Measurements from ENCODE around the gene CD163L1.
"Not testable (repeated sequence)": the region's sequence is repeated elsewhere in the genome, so short reads cannot be mapped to it uniquely, and the experiment has no call there.

Gene CD163L1

GRCh38 chr12:7403466-7403865 lies 40.5 kb downstream of the CD163L1 start:
- no peak for DNase-seq

DNA sequence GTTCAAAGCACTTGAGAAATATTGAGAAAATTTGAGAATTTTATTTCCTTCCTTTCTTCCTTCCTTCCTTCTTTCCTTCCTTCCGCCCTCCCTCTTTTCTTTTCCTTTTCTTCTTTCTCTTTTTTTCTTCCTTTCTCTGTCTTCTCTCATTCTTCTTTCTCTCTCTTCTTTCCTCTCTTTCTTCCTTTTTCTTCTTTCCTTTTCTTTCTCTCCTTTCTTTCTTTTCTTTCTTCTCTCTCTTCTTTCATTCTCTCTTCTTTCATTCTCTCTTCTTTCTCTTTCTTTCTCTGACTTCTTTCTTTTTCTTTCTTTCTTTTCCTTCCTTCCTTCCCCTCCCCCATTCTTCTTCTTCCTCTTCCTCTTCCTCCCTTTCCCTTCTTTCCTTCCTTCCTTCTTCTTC lies 44.9 kb downstream of the CD163L1 start:
- no peak for DNase-seq

- DNase-seq: no peak
Observed at GRCh38 chr12:7396418-7396817, 47.5 kb downstream of the CD163L1 start.

- no peak for DNase-seq
Observed at GRCh38 chr12:7395950-7396349, 48.0 kb downstream of the CD163L1 start.

DNA sequence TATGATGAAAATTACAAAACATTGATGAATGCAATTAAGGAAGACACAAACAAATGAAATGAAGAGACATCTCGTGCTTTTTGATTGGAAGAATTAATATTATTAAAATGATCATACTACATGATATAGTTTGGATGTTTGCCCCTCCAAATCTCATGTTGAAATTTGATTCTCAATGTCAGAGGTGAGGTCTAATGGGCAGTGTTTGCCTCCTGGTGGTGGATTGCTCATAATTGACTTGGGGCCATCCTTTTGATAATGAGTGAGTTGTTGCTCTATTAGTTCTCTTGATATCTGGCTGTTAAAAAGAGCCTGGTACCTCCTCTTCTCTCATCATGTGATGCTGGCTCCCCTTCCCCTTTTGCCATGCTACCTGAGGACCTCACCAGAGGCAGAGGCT lies 56.7 kb downstream of the CD163L1 start:
- no peak for DNase-seq

DNA sequence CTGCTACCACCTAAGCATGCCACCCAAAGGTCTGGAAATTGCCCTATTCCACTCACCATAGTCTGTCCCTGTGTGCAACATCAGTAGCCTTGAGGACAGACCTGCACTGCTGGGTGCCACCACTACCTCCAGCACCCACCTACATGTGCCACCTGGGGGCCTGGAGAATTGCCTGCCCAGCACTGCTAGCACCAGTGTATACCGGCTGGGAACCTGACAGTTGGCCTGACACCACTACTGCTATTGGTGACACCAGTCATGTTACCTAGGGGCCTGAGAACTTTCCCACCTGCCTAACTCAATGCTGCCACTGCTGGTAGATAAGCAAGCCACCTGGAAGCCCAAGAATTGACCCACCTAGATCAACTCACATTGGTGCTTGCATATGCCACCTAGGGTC lies 60.8 kb downstream of the CD163L1 start:
- DNase-seq: no peak

GRCh38 chr12:7376196-7376595 lies 67.8 kb downstream of the CD163L1 start:
- DNase-seq: no peak

- DNase-seq: no peak
Observed at GRCh38 chr12:7375145-7375543, 68.8 kb downstream of the CD163L1 start.

DNA sequence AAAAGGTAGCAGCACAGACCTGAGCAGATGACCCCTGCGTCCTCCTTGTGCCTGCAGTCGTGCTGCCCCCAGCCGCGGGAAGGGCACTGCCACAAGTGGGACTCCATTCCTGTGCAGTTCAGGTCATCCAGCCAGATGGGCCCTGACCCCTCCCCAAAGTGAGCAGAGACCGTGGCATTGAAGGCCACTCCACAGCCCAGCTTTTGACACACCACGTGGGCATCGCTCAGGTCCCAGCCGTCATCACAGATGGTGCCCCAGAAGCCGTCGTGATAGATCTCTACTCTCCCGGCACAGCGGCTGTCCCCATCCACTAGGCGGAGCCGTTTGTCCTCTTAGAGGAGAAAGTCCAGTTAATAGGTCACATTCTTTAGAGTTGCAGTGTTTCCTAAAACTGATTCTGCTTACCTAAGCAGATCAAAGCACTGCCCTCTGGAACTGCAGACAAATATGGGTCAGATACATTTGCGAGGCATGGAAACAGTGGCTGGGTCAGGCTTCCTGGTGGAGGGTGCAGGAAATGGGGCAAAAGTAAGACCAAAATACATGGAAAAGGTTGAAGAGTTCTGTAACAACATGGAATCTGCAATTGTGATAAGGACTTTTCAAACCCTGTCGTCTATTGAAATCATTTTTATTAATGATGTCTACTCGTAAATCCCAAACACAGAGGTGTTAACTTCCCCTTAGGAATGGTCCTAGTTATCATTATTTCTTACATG lies 69.4 kb downstream of the CD163L1 start:
- DNase-seq: peak; percentile 75

GRCh38 chr12:7373226-7373625 lies 70.7 kb downstream of the CD163L1 start:
- DNase-seq: peak; percentile 98

DNA sequence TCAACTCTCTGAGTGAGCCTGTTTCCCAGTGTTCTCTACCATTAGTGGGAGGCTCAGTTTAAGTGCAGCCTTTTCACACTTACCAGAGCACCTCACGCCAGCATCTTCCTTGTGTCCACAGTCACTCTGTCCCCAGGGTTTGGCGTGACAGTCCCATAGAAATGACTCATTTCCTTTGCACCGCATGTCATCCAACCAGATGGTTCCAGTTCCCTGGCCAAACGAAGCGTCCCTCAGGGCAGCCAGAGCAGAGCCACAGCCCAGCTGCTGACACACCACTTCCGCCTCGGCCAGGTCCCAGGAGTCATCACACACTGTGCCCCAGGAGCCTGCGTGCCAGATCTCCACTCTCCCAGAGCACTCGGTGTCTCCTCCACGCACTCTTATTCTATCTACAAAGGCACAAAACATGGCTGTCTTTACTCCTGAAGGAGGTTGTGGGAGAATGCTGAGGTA lies 74.7 kb downstream of the CD163L1 start:
- no peak for DNase-seq

- no peak for DNase-seq
Observed at GRCh38 chr12:7362734-7363133, 81.2 kb downstream of the CD163L1 start.

DNA sequence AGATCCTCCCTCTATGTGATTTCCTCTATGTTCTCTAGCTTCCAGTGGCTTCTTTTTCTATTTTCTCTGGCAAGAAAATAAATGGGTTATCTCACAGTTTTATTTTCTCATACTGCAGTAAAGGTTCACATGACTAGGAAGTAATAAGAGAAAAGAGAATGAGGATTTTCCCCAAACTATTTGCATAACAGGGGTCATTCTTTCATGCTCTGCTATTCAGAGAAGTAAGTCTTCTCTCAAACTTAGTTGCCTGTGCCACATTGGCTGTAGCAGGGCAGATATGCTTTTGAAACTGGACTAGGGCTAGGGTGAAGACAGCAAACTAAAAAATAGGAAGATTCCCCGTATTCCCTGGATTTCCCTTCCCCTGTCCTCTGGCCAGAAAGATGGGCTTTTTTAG lies 82.7 kb downstream of the CD163L1 start:
- no peak for DNase-seq

GRCh38 chr12:7354529-7354928 lies 89.4 kb downstream of the CD163L1 start:
- DNase-seq: no peak

DNA sequence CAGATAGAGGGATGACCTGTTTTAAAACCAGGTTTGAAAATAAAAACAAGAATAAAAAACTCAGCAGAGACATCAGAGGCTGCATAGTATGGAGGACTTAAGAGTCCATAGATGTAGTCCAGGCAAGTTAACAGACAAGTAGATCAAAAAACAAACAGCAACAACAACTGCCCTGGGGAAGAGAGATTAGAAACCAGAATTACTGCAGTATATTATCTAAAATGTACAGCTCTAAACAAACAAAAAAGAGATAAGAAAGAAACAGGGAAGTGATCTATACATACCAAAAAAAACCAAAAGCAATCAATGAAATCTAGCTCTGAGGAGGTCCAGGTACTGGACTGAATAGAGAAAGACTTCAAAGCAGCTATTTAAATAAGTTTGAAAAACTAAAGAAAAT lies 91.3 kb downstream of the CD163L1 start:
- no peak for DNase-seq

GRCh38 chr12:7351177-7351576 lies 92.8 kb downstream of the CD163L1 start:
- no peak for DNase-seq

GRCh38 chr12:7349418-7349817 lies 94.5 kb downstream of the CD163L1 start:
- DNase-seq: no peak

DNA sequence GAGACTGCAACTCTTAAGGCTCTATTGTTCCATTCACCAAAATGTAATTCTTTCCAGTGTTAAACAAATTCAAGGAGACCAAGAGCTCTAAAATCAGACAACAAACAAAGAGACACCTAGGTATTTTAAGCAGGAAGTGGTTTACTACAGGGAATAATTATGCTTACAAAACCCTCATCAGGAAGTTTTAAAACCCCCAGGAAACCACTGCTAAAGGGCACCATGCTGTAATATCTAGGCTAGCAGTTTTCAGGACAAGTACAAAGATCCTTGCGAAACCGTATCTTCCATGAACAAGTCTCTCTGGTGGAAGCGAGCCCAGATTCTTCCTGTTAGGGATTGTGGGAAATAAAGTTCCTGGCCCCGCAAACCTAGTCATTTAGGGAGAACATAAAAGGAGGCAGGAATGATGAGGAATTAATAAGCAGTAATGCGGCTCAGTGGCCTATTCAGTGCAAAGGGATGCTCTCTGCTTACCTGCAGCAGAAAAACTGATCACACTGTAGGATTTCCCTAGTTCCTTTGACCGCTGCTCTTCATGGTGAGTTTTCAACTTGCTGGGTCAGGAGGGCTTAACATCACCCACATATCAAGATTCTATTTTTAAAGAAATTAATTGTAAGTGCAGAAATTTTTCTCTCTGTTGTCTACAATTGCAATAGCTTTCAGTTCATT lies 97.3 kb downstream of the CD163L1 start:
- no peak for DNase-seq

GRCh38 chr12:7344833-7345606 lies 98.9 kb downstream of the CD163L1 start:
- DNase-seq: no peak

DNA sequence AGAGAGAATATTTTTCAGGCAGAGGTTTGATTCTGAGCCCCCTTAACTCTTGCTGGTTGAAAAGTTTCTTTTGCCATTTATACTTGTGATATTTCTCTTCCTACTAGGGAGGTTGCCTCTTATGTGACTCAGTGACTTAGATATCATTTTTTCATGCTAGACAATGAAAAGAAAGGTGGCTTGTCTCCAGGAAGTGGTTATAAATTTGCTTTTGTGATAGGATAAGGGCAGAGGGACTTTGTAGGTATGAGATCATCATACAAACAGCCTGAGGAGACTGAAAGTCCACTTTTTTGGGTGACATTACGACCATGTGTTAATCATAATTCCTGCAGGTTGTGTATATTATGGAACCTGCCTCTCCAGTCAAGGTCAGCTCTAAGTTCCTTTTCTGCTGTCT lies 104.3 kb downstream of the CD163L1 start:
- no peak for DNase-seq

GRCh38 chr12:7337790-7338189 lies 106.2 kb downstream of the CD163L1 start:
- not testable (repeated sequence) for DNase-seq

DNA sequence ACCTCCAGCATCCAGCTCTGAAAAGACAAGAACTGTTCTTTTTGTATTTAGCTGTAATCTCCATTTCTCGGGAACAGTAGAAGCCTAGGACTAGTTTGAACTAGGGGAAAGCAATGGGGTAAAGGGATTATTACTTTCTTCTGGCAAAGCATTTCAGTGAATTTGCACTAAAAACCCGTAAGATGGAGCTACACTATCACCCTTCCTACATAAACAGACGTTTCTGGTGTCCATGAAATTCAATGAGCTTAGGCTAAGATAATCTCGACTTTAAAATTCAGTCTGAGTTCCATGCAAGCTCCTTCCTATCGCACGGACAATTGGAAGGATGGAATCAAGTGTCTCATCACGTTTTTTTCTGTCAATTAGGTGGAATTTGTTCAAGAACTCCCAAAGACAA lies 116.0 kb downstream of the CD163L1 start:
- DNase-seq: no peak

DNA sequence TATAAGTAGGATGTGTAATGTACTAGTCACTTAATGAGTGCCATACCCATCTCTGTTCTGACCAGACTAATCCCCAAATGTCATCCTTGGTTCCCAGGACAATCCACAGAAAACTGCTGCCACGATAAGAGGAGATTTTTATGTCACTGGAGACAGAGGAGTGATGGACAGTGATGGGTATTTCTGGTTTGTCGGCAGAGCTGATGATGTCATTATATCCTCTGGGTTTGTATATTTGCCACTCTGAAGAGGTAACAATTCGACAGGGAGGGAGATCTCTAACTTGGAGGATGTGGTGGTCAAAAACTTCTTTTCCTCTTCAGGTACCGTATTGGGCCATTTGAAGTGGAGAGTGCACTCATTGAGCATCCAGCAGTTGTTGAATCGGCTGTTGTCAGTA lies 119.8 kb downstream of the CD163L1 start:
- DNase-seq: no peak

DNA sequence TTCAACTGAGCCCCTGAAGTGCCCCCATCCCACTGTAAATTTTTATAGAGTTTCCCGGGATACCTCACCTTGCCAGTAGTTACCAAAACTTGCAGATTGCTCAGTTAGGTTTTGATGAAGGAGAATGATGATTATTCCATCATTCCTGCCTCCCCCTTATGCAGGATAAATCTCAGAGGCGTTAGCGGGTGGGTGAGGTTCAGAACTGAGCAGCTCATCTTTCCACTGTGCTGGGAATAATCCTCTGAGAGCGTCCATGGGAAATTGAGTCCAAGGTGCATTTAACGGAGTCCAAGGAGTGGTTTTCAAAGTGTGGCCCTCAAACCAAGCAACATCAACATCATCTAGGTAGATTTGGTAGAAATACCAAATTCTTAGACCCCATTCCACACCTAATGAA lies 121.4 kb downstream of the CD163L1 start:
- no peak for DNase-seq

Data from NCI-H524 treated with DMSO at 0.1 percent for 48 hours (cell line).